Measurements from ENCODE around the gene CACNG6.

The CACNG6 gene

DNA sequence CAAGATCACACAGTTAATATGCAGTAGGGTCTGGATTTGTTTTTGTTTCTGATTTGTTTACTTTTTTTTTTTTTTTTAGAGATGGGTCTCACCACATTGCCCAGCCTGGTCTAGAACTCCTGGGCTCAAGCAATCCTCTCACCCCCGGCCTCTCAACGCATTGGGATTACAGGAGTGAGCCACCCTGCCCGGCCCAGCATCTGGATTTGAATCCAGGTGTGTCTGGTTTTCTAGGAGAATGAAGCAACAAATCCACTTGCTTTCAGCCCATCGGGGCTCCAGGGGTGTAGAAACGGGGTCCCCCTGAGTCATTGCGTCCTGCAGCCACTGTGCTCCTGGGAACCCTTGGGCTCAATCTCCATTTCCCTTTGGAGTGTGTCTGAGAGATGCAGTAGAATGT is 22.1 kb upstream of the CACNG6 start:
- no peak for DNase-seq

DNA sequence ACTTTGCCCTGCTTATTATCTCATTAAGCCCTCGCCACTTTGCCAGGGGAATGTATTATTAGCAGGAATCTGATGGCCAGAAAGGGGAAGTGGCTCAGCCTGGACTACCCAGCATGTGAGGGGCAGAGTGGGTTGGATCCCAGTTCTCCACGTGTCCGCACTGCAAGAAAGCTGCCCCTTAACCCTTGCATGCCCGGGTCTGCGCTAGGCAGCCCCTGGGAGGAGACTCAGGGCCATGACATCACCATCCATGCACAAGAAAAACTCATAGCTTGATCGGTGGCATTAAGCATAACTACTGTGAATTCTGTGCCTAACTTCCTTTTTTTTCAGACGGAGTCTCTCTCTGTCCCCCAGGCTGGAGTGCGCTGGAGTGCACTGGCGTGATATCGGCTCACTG is 19.8 kb upstream of the CACNG6 start:
- no peak for DNase-seq

DNA sequence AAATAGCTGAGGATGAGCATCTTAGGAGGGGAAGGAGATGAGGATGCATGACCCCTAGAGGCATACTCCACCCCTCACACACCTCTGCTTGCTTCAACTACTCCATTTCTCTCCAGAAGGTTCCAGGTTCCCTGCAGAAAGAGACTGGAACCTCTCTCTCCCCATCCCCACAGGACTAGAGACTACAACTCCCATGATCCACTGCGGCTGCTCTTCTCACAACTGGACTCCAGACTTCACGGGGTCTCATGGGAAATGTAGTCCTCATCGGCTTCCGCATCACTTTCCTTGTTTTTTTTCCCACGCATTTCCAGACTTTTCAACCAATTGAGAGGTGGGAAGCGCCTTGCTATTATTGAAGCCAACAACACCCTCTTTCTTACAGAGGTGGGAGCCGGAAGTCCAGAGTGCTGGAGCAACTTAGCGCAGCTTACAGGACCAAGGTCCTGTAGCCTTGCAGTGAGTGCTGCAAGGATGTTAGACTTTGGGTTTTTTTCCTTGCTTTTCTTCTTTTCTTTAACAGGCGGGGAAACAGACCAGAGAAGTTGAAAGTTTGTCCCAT is 13.9 kb upstream of the CACNG6 start:
- peak; percentile 83 for DNase-seq

DNA sequence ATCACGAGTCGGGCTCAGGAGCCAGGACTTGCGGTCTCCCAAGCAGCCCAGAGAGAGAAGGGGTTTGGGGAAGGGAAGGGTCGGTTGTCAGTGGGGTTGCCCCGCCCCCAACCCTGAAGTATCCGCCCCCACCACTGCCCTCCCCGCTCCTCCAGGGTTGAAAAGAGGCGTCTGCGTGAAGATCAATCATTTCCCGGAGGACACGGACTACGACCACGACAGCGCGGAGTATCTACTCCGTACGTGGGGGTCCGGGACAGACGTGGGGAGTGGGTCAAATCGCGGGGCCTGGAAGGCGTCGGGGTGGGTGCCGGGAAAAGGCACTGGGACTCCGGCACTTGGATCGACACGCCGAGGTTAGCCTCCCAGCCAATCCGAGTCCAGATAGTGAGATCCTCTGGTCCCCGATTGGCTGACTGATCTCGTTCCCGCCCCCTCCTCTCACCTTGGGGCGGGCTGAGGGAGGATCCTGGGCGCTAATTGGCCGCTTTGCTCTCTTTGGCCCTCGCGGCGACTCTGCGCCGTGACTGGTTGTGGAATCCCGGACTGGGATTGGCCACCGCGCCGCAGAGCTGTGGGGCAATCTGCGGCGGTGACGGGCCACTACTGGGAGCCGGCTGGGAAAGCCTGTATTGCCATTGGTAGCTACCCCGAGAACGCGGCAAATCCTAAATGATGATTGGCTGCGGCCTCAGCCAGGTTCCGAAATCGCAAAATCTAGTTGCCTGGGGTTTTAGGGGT is 13.3 kb upstream of the CACNG6 start:
- peak; percentile 39 for DNase-seq

DNA sequence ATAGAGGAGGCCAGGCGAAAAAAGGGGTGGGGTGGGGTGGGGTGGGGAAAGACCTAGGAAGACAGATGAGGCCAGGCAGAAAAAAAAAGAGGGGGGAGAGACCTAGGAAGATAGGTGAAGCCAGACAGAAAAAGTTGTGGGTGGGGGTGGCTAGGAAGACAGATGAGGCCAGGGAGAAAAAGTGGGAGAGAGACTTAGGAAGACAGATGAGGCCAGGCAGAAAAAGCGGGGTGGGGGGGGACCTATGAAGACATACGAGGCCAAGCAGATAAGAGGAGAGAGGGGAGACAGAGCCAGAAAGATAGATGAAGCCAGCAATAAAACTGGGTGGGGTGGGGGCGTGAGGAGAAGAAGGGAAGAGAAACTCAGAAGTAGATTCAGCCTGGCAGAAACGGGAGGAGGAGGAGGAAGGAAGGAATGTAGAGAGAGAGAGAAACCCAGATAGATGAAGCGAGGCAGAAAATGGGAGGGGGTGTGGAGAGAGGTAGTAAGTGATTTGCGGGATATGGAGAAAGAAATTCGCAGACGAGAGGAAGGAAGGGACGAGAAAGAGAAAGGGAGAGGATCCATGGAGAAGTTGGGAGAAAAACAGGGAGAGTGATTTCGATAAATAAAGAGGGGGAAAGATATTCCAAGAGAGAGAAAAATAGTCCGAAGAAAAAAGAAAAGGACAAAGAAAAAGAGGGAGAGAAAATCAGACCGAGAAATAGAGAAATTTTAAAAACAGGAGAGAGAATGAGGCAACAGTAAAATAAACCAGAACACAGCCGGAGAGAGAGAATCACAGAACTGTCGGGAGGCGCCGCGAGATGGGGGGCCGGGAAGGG is 12.2 kb upstream of the CACNG6 start:
- DNase-seq: no peak

DNA sequence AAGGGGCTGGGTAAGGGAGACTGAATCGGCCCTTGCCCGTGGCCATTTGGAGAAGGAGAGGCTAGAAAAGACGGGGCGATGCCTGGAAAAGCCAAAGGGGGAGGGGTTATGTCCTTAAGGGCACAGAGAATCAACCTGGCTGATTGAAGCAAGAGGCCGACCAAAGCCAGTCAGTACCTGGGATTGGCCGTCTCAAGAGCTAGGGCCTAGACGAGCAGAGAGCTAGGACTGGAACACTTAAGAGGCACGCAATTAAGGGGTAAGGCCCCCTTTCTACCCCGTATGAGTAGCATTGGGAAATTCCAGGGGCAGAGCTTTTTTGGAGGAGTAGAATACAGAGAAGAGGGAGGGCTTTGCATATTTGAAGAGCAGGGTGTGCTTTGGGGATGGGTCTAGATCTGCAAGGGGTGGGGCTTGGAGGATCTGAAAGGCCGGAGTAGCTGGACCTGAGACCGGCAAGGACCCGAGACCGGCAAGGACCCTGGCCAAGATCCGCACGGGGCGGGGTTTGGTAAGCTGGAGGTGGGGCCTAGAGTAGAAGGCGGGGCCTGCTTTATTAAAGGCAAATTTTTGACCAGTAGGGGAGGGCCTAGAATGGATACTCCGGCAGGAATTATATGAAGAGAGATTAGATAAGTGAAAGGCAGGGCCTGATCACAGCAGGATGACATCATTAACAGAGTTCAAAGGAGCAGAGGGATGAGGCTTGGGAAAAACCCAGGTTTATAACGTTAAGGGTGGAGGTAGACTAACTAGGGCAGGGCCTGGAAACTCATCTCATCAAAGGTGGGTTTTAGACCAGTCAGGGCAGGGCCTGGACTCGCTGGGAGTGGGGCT is 10.7 kb upstream of the CACNG6 start:
- DNase-seq: no peak

DNA sequence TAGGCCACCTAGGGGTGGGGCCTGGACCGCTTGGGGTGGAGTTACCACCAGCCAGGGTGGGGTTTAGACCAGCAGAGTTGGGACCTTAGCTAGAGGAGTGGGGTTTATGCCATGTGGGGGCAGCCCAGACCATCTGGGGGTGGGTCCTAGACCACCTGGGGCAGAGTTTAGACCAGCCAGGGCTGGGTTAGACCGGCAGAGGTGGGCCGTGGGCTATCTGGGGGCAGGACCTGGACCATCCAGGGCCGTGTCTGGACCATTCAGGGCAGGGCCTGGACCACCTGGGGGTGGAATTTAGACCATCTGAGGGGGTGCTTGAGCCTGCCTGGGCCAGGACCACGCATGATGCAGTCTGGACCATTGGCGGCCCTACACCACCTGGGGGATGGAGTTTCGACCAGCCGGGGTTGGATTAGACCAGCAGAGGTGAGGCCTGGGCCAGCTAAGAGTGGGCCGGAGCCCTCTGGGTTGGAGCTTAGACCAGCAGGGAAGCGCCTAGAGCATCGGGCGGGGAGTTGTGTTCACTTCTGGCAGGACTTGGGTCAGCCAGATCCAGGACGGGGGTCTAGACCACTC is 10.0 kb upstream of the CACNG6 start:
- no peak for DNase-seq

DNA sequence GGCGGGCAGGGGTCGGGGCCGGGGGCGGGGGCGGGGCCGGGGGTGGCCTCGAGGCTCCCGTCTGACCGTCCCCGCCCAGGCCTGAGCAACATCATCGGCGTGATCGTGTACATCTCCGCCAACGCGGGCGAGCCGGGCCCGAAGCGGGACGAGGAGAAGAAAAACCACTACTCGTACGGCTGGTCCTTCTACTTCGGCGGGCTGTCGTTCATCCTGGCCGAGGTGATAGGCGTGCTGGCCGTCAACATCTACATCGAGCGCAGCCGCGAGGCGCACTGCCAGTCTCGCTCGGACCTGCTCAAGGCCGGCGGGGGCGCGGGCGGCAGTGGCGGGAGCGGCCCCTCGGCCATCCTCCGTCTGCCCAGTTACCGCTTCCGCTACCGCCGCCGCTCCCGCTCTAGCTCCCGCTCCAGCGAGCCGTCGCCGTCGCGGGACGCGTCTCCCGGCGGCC is 9.4 kb upstream of the CACNG6 start:
- no peak for DNase-seq

DNA sequence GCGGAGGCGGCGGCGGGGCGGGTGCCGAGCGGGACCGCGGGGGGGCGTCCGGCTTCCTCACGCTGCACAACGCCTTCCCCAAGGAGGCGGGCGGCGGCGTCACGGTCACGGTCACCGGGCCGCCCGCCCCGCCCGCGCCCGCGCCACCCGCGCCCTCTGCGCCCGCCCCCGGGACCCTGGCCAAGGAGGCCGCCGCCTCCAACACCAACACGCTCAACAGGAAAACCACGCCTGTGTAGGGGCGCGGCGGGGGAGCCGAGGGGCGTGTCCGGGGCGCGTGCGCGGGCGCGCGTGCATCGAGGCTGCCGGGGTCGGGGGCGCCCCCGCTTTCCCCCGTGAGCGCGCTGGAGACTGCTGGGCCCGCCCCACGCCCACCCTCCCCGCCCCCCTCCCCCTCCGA is 8.8 kb upstream of the CACNG6 start:
- DNase-seq: peak; percentile 27

DNA sequence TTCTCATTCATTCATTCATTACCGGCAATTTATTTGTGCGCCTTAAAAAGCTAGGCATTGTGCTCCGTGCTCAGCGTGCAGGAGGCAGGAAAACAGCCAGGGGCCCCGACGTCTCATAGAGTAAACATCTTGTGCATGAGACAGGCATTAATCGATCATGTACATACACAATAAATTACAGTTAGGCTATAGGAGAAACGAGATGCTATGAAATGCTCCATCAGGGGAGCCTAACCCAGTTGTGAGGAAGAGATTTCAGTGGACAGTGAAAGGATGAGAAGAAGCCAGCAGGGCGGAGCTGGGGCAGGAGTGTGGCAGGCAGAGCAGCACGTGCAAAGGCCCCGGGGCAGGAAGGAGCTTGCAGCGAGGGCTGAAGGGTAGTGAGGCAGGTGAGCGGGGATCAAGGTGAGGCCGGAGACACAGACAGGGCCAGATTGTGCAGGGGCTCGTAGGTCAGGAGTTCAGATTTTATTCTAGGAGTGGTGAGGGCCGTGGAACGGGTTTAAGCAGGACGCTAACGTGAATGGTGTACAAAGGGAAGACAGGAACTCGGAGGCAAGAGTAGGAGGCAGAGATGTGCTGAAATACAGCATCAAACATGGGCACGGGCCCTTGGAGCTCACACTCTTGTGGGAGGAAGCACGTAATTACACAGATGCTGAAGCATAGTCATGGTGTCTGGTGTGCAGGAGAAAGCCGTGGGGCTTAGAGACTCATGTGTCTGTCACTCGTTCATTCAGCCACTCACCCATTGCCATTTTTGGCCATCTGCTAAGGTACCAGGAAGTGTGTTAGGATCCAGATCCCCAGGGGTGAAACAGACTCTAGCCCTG is 7.8 kb upstream of the CACNG6 start:
- no peak for DNase-seq

DNA sequence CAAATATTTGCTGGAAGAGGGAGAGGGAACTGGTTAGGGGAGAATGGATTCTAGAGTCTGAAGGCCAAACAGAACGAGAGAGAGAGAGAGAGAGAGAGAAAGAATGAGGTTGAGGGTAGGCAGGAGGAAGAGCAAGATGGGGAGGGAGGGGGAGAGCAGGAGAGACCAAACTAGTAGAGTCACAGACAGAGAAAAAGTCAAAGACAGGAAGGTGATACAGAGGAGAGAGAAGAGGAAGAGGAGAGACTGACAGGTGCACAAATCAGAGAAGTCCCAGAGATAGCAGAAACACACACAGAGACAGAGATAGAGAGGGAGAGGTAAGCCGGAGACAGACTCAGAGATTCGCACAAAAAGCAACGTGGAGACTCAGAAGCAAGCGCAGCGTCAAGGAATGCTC is 5.6 kb upstream of the CACNG6 start:
- DNase-seq: no peak

DNA sequence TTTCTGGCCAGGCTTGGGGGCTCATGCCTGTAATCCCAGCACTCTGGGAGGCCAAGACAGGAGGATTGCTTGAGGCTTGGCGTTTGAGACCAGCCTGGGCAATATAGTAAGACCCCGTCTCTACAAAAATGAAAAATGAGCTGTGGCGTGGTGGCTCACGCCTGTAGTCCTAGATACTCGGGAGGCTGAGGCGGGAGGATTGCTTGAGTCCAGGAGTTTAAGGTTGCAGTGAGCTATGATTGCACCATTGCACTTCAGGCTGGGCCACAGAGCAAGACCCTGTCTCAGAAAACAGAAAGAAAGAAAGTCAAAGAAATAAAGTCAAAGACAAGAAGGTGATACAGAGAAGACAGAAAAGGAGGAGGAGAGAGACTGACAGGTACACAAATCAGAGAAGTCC is 2.5 kb upstream of the CACNG6 start:
- DNase-seq: no peak

DNA sequence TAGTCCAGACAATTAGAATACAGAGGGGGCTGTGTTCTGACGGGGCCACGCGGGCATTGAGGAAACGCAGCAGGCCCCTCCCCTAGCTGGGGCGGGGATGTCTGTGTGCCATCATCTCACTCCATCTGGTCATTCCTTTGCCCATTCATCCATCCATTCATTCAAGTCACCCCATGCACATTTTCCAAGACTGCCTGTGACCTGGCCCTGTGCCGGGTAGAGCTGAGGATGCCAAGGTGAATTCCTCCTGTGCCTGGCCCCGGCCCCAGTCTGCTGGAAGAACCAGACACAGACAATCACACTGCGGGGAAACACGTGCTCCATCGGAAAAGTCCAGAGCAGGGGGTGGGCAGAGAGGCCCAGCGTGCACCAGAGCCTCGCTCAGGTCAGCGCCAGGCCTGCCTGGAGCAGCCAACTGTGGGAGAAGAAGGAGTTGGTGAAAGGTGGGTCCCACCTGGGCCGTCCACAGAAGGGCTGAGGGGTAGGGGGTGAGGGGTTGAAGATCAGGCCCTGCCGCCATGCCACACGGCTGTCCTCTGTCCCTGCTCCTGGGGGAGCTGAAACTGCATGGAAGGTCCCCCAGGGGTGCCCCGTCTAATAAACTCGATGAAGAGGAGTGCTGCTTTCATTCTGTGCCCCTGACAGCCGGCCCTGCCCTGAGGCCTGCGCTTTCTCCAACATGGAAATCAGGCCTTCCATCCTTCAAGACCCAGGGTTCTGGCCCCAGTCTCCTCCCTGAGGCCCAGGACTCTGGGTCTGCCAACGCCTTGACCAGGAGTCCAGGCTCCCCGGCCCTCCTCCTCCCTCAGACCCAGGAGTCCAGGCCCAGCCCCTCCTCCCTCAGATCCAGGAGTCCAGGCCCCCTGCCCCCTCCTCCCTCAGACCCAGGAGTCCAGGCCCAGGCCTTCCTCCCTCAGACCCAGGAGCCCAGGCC is 1.6 kb upstream of the CACNG6 start:
- DNase-seq: no peak

DNA sequence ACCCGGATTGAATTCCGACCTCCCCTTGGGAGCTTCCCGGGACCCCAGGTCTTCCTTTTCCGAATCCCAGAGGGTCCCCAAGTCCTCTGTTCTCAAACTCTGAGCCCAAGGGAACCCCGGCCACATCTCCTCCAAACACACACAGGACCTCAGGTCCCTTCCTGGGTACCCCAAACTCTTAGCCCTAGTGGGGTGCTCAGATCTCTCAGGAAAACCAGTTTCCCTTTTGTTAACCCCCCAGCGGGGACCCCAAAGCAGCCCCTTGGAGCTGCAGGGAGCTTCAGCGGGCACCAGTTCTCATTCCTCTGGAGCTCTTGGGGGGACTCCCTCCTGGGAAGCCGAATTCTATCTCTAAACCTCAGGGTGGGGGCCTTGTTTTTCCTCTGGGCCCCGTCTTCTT is 774 bp downstream of the CACNG6 start:
- DNase-seq: no peak

DNA sequence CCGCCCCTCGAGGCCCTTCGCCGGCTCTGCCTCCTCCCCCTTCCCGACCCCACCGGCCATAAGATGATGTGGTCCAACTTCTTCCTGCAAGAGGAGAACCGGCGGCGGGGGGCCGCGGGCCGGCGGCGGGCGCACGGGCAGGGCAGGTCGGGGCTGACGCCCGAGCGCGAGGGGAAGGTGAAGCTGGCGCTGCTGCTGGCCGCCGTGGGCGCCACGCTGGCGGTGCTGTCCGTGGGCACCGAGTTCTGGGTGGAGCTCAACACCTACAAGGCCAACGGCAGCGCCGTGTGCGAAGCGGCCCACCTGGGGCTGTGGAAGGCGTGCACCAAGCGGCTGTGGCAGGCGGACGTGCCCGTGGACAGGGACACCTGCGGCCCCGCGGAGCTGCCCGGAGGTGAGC is 1.4 kb downstream of the CACNG6 start:
- no peak for DNase-seq

DNA sequence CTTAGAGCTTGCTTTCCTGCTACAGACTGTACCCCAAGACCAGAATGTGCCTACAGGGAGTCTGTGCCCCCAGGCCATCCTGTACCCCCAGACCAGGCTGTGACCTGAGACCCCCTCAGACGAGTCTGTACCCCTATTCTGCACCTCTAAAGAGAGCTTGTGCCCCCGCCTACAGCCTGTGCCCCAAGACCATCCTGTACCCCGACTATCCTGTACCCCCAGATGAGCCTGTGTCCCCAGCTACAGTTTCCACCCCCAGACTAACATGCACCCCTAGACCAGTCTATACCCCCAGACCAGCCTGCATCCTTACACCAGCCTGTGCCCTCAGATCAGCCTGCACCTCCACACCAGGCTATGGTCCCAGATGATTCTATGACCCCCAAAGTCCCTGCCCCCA is 2.0 kb downstream of the CACNG6 start:
- no peak for DNase-seq

DNA sequence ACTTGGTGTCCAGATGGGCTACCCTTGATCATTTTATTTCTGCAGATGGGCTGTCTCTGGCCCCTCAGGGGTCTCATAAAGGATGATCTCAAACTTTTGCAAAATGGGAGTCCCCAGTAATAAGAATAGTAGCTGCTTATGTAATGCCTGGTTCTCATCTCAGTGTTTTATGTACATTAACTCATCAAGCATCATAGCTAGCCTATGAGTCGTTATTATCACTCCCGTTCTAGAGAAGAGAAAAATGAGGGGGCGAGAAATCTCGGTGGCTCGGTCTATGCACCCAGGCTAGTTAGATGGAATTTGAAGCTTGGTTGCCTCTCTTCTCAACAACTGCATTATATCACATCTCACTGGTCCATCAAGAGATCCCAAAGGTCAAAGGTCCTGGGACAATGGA is 3.4 kb downstream of the CACNG6 start:
- DNase-seq: no peak

DNA sequence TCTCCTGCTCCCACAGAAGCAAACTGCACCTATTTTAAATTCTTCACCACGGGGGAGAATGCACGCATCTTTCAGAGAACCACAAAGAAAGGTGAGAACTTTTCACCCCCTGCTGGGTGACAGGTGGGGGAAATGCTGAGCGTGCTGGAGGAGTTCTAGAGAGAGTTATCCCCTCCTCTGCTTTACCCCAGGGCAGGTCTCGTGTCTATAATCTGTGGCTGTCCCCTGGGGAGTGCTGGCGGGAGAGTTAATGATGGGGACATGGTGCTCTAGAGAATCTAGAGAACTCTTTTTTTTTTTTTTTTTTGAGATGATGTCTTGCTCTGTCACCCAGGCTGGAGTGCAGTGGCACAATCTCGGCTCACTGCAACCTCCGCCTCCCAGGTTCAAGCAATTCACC is 6.8 kb downstream of the CACNG6 start:
- DNase-seq: no peak

DNA sequence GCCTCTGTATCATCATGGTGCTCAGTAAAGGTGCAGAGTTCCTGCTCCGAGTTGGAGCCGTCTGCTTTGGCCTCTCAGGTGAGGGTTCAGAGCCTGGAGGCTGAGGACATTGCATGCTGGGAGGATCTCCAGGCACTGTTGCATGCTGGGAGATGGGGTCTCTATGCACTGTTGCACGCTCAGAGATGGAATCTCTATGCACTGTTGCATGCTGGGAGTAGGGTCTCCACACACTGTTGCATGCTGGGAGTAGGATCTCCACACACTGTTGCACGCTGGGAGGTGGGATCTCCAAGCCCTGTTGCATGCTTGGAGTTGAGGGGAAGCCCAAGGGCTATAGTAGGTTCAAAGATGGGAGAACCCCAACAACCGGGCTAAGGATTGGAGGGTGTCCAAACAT is 8.3 kb downstream of the CACNG6 start:
- DNase-seq: no peak

DNA sequence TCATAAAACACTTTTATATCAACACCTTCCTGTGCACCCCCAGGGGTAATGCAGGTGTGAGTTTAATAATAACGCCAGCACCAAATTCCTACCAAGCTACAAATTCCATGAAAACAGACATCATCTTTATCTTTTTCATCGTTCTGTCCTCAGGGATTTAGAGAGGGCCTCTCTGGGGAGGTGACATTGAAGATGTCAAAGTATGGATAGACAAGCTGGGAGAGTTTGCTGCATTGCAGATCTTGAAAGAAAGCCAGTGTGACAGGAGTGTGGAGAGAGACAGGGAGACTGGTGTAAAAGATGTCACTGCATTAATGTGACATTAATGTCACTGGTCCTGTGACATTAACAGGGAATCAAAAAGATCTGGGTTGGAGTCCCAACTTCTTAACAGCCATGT is 10.1 kb downstream of the CACNG6 start:
- DNase-seq: no peak
